ENCODE measurements around the gene REXO1. TPM values are rescaled to one million over a fixed set of nuclear protein-coding genes. Genes with fewer than 3 reads are reported as not detected.

Gene REXO1
- total and polyA plus RNA-seq, 9 of the 15 experiments (the other 6 are each of a cell fraction or from before 2014, with no cell fraction given), result 0.04 to 63.3 (median 15.8) TPM

DNA sequence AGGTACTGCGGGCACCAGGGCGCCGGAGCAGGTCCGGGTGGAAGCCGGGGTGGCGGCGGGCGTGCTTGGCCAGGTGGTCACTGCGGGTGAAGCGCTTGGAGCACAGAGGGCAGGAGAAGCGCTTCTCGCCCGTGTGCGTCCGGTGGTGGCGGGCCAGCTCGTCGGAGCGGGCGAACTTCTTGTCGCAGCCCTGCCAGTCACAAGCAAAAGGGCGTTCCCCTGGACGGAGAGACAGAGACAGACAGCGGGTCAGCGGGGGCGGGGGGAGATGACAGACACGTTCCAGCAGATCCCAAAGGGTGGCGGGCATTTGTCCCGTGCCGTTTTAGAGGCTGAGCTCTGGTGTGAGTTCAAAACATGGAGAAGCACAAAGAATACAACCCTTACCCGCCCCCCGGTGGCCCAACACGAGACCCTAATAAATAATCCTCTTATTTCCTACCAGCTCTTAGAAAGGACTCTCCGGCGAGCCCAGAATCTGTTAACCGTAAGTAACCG, 6.3 kb upstream of the REXO1 start (continued):
- TF ChIP-seq, protein P1, sequence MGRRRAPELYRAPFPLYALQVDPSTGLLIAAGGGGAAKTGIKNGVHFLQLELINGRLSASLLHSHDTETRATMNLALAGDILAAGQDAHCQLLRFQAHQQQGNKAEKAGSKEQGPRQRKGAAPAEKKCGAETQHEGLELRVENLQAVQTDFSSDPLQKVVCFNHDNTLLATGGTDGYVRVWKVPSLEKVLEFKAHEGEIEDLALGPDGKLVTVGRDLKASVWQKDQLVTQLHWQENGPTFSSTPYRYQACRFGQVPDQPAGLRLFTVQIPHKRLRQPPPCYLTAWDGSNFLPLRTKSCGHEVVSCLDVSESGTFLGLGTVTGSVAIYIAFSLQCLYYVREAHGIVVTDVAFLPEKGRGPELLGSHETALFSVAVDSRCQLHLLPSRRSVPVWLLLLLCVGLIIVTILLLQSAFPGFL (CRISPR knock-in tag; IDR thresholded peaks at IDR 0.05), result no peak
- TF ChIP-seq ZFP1 (CRISPR knock-in tag; IDR thresholded peaks at IDR 0.05) (no peak), TBP (optimal IDR thresholded peaks at IDR 0.05; ENCODE audit: low read depth, low read length) (peak; percentile 34), CREB1 (IDR thresholded peaks at IDR 0.05) (peak; percentile 48; the same call in 1 of the 2 replicates), CREB1 (CRISPR knock-in tag; IDR thresholded peaks at IDR 0.05) (peak; percentile 65; the same call in 1 of the 2 replicates), ZNF280B (CRISPR knock-in tag; IDR thresholded peaks at IDR 0.05) (no peak), CCNT2 (IDR thresholded peaks at IDR 0.05; ENCODE audit: borderline replicate concordance, extremely low read depth, insufficient read length, low read depth, low read length) (peak; percentile 30), ZNF324 (CRISPR knock-in tag; IDR thresholded peaks at IDR 0.05) (no peak), SP1 (CRISPR knock-in tag; IDR thresholded peaks at IDR 0.05) (no peak)
- TF ChIP-seq, protein P2, sequence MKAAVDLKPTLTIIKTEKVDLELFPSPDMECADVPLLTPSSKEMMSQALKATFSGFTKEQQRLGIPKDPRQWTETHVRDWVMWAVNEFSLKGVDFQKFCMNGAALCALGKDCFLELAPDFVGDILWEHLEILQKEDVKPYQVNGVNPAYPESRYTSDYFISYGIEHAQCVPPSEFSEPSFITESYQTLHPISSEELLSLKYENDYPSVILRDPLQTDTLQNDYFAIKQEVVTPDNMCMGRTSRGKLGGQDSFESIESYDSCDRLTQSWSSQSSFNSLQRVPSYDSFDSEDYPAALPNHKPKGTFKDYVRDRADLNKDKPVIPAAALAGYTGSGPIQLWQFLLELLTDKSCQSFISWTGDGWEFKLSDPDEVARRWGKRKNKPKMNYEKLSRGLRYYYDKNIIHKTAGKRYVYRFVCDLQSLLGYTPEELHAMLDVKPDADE (conservative IDR thresholded peaks at IDR 0.05; ENCODE audit: control insufficient read depth, low read depth, low read length), result peak; percentile 43
- TF ChIP-seq, protein P3, sequence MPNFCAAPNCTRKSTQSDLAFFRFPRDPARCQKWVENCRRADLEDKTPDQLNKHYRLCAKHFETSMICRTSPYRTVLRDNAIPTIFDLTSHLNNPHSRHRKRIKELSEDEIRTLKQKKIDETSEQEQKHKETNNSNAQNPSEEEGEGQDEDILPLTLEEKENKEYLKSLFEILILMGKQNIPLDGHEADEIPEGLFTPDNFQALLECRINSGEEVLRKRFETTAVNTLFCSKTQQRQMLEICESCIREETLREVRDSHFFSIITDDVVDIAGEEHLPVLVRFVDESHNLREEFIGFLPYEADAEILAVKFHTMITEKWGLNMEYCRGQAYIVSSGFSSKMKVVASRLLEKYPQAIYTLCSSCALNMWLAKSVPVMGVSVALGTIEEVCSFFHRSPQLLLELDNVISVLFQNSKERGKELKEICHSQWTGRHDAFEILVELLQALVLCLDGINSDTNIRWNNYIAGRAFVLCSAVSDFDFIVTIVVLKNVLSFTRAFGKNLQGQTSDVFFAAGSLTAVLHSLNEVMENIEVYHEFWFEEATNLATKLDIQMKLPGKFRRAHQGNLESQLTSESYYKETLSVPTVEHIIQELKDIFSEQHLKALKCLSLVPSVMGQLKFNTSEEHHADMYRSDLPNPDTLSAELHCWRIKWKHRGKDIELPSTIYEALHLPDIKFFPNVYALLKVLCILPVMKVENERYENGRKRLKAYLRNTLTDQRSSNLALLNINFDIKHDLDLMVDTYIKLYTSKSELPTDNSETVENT (CRISPR knock-in tag; IDR thresholded peaks at IDR 0.05), result no peak
- TF ChIP-seq, protein P4, sequence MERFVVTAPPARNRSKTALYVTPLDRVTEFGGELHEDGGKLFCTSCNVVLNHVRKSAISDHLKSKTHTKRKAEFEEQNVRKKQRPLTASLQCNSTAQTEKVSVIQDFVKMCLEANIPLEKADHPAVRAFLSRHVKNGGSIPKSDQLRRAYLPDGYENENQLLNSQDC (CRISPR knock-in tag; IDR thresholded peaks at IDR 0.05), result no peak

Data from K562 (cell line).